NCI-H2227 (cell line): ENCODE data around the gene VPS25.
A peak's percentile ranks its signal among the peaks of the same experiment; 100 is the strongest.

ENCODE experiments used
- DNase-seq: peaks from one replicate; lab custom pipeline; 2025; ENCODE audit not compliant: unreplicated experiment; lab: John Stamatoyannopoulos, UW

VPS25 gene

DNA sequence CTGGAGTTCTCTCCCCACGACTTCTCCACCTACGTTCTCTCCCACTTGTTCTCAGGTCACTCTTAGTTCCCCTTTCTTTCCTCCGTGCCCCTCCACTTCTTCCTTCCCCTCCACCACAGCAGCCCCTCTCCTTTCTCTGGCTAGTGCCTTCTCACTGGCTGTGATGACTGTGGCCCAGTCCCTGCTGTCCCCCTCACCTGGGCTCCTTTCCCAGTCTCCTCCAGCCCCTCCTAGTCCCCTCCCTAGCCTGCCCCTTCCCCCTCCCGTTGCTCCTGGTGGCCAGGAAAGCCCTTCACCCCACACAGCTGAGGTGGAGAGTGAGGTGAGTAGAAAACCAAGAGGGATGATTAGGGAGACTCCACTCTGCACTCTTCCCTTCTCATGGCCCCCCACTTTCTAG, 21.8 kb downstream of the VPS25 start:
- DNase-seq, result no peak

DNA sequence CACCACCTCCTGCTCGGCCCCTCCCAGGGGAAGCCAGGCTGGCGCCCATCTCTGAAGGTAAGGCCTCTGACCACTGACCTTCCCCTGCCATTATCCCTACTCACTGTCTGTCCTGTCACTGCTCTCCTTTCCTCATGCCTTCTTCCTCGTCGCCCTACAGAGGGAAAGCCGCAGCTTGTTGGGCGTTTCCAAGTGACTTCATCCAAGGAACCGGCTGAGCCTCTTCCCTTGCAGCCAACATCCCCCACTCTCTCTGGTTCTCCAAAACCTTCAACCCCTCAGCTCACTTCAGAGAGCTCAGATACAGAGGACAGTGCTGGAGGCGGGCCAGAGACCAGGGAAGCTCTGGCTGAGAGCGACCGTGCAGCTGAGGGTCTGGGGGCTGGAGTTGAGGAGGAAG, 22.2 kb downstream of the VPS25 start:
- DNase-seq, result no peak

DNA sequence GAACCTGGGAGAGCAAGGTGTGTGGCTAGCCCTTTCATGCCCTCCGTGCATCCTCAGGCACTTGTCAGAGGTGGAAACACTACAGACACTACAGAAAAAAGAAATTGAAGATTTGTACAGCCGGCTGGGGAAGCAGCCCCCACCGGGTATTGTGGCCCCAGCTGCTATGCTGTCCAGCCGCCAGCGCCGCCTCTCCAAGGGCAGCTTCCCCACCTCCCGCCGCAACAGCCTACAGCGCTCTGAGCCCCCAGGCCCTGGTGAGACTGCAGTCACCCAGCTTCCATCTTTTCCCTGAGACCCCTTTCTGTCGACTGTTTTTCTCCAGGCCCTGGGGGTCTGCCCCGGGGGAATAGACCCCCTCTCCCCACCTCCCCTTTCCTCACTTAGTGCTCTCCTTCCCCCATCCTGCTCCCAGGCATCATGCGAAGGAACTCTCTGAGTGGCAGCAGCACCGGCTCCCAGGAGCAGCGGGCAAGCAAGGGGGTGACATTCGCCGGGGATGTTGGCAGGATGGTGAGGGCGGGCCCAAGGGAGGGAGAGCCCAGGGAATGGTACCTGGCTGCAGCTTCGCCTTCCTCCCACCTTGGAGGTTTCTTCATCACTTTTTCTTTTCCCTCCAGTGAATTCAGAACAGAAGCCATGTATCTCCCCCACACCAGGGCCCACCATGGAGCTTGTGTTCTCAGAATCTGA, 23.0 kb downstream of the VPS25 start:
- DNase-seq, result no peak

DNA sequence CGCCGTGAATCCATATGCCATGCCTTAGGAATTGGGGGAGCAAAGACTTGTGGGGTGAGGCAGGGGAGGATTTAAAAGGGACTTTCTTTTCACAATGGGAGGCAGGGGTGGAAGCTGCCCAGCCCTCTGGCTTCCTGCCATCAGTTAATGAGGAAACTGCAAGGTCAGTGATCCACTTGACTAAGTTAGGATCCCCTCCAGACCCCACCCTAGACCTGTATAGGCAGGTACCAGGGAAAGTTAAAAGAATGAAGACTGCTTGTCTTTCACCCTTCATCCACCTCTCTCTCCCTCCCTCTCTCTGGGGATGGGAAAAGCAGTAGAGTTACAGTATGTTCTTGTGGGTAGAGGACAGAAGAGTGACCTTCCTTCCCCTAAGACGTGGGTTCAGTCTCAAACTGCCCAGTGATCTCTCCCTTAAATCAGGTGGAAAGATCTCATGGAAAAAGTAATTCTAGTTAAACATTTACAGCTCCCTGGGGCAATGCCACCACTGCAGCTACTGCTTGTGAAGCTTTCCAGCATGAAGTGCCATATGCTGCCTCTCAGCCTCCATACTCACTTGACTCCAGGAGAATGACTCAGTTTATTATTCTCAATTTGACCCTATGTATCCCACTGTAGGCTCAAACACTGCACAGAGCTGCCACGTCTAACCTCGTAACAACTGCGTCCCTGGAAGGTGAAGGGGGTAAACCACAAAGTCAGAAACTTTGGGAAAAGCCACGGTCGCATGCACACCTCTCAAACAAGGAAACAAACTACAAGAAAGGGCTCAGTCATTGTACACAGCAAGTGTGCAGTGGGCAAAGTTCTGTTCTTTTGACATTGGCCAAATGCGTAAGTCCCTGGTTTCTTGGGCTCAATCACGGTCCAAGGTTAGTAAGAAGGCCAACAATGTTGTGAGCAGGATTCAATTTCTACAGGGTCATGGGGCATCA, 24.1 kb downstream of the VPS25 start:
- no peak for DNase-seq

DNA sequence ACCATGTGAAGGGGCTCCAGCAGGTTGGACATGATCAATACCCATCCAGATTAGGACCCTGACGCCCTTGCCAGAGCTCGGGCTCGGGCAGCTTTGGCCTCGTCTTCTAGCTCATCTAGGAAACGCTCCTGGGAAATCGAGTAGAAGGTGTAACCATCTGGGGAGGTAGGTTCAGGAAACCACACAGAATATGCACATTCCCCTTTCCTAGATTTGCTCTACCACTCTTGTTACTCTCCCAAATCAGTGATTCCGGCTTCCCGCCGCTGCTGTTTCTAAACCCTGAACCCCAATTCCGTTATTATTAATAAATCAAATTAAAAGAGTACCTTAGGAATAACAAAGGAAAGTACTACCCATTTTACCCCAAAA, 24.7 kb downstream of the VPS25 start:
- no peak for DNase-seq

DNA sequence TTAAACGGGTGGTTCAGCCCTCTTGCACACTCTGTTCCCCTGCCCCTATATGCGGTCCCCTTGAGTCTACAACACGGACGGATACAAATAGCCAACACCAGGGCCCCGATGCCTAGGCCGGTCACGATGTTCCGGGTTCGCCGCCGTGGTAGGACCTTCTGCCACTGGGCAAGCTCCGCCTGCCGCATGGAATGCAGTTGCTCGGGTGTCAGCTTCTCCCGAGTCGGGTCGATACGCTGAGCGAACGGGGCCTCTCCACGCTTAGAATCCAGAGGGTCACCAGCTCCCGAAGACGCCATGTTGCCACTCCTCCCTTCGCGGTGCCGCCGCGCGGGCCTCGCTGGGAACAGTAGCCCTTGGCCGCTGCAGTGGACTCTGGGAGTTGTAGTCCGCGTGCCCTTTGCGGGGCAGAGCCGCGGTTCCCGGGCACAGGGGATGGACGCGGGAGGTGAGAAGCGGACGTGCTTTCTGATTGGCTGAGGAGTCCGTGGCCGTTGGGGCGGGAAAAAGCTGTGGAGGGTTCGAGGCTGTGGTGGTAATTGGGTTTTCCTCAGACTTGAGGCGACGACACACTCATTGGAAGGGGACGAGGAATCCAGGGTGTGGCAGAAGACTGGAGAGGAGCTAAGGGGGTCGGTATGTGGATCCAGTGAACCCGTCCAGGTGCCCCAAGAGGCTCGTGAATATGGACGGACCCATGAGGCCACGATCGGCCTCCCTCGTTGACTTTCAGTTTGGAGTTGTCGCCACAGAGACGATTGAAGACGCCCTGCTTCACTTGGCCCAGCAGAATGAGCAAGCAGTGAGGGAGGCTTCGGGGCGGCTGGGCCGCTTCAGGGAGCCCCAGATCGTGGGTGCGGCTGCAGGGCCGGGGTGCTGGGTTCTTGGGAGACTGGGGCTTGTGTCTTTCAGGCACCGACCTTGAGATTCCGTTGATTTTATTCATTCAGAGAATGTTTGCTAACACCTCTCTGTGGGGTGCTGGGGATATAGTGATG, 25.4 kb downstream of the VPS25 start, which contains the start of the genes CNTD1 and COA3:
Gene CNTD1, plus strand, starts transcription at position 479 of the 998 bp plus-strand sequence. Its CDS starts 207 bp downstream, at position 686.
Gene COA3, minus strand, starts transcription at position 322 of the 998 bp plus-strand sequence. Its CDS starts 23 bp downstream, at position 299.
- DNase-seq, result peak; percentile 95

DNA sequence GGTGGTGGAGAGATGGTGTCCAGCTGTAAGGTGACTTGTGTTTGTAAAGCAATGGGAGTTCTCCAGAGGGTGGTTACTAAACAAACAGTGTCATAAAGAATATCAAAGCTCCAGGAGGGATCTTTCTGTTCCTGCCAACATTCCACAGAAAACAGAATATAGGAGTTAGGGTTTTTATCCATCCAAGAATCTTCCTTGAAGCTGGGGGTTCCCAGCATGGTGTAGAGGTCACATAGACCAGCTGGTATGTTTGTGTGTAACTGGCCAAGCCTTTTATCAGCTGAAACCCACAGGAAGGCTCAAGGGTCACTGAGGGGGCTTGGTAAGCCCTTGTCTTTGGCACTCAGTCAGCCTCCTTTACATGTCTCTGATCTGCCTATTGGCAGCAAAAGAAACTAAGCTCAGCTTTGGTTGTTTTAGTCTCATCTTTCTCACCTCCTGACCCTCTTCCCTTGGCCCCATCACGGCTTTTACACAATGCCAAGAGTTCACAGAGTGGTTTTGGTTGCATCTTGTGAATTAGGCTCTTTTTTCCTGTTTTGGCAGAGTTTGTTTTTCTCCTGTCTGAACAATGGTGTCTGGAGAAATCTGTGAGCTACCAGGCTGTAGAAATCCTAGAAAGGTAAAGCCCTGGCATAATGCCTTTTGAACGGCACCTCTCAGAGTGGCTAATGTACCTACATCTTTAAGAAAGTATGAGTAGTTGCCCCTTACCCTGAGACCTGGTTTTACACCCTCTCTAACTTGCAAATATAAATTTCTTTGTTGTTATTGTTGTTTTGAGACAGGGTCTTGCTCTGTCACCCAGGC, 30.0 kb downstream of the VPS25 start:
- no peak for DNase-seq

DNA sequence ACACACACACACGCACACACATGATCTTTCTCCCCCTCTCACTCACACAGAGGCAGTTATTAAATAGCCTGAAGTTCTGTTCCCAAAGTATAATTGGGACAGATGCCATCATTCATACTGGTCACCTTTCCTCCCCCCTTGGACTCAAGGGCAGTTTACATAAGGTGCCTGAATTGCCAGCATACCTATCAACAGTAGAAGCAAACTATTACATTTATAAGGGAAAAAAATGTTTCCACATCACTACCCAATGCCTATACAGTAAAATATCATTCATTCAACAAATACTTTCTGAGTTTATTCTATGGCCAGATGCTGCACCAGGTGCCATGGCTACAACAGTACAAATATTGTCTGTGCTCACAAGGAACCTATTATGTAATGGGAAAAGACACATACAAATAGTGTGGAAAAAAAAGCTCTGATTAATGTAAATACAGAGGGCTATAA, 31.7 kb downstream of the VPS25 start:
- no peak for DNase-seq

DNA sequence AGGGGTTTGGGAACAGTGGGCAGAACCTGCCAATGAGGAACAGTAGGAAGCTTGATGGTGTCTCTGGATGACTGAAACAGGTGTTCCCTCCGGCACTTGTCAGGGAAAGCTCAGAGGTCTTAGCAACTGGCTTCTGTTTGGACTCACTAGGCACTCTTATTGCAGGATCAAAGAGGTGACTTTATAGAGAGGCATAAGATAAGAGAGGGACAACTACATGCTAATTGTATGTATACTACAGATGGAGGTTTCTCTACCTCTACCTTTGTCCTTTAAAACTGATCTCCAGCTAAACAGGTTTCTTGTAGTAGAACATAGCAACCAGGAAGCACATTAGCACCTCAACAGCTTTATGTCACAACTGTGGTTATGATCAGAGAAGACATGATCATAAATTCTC, 33.0 kb downstream of the VPS25 start:
- DNase-seq, result no peak

DNA sequence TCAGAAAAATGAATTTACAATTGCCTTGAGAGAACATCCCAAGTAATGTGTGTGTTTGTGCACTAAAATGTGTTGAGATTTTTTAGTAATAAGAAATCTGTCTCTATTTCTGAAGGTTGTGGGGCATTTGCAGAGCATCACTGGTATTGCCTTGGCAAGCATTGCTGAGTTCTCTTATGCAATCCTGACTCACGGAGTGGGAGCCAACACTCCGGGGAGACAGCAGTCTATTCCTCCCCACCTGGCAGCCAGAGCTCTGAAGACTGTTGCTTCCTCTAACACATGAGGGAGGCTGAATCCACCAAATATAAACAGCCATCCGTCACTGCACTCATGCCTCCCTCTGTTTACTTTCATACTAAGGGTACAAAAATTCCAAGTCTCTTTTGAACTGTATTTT, 36.0 kb downstream of the VPS25 start:
- DNase-seq, result no peak

DNA sequence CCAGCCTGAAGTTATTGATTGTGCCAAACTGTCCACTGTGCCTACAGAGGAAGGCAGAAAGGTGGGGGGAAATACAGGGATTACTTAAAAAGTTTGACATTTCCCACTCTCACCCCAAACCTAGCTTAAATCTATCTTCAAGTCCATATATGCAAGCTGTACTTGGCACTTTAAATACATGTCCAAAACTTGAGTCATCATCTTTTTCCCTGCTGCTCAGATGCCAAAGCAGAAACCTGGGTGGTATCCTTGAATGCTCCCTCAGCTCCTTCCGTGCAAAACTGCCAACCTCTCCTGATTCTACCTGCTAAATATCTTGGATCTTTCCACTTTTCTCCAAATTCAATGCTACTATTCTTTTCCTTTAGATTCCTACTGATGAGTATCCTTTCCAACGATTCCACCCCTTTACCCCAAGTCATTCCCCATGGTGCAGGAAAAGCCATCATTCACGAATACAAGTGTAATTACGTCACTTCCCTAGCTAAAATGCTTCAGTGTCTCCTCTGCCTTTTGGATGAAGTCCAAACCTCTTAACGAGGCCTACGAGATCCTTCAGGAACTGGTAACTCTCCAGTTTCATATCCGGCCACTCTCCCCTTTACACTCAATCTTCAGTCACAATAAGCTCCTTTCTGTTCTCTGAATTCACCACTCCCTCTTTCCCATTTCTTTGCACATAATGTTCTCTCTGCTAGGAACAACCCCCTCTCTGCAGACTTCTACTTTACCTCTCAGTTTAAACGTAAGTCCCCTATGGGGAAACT, 41.6 kb downstream of the VPS25 start:
- peak; percentile 50 for DNase-seq

DNA sequence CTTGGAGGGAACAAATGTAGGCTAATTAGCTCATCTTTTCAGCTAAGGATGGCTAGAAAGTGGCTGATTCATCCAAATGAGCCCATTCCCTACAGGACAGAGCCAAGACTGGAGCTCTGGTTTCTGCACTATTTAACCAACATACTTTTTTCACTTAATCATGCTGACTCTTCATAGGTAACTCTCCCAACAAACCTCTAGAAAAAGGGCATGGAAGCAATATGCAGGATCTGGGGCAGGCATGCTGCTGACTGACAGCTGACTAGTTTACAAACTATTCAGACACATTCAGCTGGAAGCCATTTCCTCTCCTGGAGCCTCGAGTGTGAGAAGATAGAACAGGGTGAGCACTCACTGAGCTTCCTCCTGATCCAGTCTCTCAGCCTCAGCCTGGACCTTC, 44.6 kb downstream of the VPS25 start:
- no peak for DNase-seq

DNA sequence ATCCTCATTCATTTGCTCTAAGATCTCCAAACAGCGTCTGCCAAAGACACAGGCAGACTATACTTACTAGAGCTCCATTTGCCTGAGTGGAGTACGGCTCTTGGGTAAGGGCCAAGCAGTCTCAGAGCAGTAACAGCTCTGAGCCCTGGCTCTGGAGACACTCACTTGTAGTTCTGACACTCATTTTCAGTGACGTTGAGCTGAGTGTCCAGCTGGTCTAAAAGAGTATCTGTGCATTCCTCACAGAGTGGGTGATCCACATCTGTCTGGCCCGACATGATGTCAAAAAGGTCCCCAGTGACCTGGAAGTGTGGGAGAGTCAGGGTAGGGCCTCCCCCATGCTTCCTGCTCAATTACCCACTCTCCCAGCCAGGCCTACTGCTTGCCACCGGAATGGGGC, 45.1 kb downstream of the VPS25 start:
- DNase-seq, result no peak

DNA sequence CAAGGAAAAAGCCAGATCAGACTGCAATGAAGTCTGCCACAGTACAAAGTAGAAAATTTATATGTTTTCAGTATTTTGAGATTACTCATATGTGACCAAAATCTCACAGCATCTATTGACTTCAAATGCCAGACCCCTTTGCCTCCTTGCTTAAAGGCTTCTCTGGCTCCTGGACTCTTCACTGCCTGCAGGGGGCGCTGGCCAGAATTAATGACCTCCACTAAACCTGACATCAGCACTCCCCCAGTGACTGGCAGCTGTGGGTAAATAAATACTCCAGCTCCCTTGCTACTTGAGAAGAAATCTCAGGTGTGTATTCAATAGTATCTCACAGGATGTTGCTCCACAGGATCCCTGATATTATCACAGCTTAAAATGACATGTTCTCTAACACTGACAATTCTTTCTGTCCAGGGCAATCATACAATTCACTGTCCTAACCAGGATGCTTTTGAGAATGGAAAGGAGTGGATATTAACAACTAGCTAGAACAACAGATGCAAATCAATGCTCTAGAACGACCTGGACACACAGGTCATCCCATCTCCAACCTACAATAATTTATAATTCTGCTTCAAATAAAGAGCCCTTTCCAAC, 46.8 kb downstream of the VPS25 start:
- peak; percentile 83 for DNase-seq

DNA sequence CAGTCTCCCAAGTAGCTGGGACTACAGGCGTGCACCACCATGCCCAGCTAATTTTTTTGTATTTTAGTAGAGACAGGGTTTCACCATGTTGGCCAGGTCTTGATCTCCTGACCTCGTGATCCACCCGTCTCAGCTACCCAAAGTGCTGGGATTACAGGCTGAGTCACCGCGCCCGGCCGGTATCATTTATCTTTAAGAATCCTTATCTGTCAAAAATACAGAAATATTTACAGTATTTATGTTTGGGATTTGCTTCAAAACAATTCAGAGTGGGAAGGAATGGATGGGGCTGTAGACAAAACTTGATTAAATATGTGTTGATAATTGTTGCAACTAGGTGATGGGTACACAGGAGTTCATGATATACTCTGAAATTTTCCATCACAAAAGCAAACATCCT, 47.9 kb downstream of the VPS25 start:
- DNase-seq, result no peak

DNA sequence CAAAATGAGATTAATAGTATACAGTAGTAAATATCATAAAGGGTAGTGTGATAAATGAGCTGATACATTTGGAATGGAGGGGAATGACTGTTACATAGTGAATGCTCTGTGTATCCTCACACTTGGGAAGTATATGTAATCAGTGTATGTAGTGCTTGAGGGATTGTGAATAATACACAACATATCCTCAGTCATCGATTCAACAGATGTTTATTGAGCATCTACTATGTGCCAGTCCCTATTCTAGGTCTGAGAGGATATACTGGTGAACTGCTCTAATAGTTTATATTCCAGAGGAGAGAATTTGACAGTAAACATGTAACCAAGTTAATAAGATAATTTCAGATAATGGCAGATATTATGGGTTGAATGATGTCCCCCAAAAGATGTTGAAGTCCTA, 54.2 kb downstream of the VPS25 start:
- DNase-seq, result no peak
